ENCODE data around the gene DNHD1.

Gene DNHD1, protein sequence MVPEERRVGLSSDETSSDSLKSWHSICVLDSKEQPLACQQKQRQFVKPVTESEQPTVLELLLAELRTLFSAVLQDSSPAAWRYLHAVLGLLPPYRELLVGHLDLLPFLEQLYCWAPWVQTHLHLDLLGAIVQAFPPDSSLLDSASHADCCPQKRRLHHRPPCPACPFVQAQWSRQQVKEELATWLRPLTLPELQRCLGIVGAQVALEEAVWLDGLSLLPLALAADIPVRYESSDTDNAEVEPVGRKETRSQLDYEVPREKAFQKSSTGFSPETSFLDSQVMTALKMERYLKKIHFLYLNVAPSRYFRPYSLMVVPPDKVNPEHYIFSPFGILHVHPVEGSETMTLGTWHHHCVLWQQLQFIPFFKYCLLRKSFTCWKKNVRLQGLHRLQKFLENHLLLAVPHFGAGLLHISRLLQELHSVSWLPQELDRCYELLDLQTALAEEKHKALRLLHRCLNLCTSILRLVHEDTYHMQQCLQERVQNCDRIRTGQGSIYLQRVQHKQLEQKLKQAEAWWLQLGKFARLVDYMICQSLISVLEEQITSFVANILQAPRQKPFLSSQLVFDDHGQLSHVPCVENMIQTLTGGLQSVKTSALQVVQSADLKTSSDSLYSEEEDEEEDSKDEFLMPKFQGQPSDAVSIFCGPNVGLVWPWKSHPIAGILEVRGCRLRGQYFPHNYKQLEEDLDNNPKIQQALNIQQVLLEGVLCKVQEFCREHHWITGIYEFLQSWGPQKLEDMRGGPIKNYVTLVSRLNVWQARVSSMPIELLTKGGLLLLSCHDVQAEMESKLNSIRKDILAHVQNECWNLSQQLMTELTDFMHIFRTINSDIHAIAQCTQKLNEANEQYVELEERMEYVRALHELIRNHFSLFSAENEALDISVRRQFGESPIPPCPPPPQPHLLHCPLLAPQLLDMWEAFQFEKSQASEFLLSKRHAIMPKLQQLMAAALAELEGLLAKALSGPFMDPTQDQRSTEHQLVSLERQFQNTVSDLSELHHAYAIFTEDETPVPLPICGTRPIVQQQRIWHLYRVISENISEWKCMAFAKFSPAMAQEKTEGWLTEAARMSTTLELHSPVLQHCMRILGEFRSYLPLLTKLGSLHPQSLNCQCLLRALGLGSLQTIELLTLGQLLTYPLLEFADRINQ (N-terminal part only)

GRCh38 chr11:6497069-6497839 lies at the start of gene DNHD1:
TSS of gene DNHD1 (plus strand) at chr11:6497280. CDS start at chr11:6498216, 936 bp downstream.
- DNase-seq = no peak

DNA sequence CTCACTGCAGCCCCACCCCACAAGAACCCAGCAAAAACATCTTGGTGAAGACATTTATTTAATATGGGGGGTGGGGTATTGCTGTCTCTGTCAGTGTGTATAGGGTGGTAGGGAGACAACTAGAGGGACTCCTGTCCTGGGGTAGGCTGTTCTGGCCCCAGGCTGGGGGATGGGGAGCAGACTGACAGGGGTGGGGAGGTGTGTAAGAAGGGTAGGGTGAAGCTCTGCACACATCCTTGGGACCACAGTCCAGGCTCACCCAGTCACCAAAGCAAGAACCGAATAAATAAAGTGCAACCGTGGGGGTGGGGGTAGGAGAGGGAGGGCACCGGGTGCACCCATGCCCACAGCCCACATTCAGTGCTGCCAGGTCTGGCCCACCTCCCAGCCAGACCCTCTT lies 48.5 kb upstream of the DNHD1 start:
- DNase-seq = no peak

DNA sequence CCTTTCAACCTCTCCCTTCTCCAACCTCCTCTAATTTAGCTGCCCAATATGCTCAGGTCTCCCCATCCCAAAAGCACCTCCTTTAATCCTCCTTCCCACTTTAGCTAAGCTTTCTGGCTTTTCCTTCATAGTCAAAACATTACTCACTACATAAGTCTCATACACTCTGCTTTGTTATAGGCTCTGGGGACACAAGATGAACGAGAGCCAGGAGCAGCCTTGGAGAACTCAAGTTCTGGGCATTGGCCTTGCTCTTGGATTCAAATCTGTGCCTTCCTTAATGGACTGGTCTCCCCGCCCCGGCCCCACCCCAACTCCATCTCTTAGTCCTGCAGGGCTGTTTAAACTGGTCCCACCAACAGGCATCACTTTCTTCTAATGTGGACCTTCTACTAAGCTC lies 44.9 kb upstream of the DNHD1 start:
- no peak for DNase-seq

DNA sequence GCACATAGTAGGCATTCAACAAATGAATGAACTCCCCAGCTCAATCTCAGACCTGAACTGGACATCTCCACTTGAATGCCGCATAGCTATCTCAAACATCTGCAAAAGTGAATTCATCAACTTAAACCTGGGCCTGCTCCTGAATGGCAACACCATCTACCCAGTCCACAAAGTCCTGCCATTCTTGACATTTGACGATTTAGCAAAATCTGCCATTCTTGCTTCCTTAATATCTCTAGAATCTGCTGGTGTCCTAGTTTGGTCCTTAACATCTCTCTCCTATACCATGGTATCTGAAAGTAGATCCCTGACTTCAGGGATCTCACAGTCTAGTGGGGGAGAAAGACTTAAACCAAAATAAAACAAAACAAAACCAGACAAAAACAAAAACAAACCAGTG lies 43.9 kb upstream of the DNHD1 start:
- DNase-seq = no peak

DNA sequence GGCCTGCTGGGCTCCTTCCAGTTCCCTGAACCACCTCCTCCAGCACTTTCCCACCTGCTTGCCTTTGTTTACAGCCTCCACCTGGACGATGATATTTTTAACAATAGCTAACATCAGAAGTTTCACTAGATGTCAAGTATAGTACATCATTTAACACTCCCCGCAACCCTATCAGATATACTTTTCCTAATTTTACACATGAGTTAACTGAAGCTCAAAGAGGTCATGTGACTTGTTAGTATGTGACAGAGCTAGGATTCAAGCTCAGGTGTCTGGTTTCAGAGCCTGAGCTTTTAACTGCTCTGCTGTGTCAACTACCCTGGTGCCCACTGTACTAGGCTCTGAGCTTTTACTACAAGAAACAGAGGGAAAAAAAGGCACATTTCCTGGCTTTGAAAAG lies 42.0 kb upstream of the DNHD1 start:
- DNase-seq = no peak

DNA sequence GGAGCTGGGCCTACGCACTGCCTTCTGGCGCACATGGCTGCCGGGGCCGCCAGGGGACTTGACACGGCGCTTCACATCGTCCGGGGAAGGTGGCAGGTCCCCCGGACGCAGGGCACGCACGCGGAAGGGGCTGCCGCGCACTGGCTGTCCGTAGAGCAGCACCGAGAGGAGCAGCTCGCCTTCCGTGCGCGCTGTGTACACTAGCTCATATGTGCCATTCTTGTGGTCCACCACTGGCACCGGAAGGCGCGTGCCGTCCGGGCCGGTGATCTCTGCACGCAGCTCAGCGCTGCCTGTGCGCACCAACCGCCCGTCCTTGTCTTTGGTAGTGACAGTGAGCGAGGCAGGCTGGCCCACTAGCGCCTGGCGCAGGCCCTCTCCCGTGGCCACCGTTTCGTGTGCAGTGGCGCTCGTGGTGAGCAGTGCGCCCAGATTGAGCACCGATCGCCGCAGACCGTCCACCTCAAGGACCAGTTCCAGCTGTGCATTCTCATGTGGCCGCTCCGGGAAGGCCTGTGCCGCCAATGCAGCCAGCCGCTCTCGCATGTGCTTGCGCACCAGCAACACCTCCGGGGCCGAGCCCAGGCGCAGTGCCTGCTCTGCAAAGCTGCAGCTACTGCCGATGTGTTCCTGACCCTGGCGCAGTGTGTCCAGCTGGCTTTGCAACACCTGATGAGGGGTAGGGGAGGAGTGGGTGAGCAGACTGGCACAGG lies 40.6 kb upstream of the DNHD1 start:
- no peak for DNase-seq

- DNase-seq = no peak
Observed at GRCh38 chr11:6457581-6458320, 39.3 kb upstream of the DNHD1 start.

DNA sequence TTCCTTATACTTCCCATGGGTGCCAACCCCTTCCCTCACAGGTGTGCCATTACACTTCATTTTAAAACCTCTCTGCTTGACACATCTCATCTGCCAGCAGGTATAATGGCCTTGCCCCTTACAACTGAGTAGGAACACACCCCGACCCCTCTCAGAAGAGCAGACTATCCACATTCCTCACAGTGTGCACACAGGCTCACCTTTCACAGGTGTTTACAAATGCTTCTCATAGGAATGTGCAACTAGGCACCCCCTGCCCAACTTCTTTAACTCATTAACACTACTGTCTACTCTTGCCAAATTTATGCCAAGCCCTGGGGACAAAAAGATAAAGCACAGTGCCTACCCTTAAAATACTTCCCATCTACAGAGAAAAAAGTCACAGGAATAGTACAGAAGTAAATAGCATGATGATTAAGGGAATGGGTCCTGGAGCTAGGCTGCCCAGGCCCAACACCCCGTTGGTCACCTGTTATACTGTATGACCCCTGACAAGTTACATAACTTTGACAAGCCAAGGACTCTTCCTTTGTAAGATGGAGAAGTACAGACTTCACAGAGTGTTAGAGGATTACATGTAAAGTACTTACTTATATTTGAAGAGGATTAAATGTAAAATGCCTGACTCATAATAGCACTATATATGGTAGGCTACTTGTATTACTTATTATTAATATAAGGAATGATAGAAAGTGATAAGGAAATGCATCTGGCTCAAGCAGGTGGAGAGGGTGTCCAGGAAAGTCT lies 38.6 kb upstream of the DNHD1 start:
- DNase-seq = no peak

GRCh38 chr11:6459099-6459450 lies 38.0 kb upstream of the DNHD1 start:
- no peak for DNase-seq

- peak; percentile 96 for DNase-seq
Observed at GRCh38 chr11:6468712-6469495, 28.2 kb upstream of the DNHD1 start.

DNA sequence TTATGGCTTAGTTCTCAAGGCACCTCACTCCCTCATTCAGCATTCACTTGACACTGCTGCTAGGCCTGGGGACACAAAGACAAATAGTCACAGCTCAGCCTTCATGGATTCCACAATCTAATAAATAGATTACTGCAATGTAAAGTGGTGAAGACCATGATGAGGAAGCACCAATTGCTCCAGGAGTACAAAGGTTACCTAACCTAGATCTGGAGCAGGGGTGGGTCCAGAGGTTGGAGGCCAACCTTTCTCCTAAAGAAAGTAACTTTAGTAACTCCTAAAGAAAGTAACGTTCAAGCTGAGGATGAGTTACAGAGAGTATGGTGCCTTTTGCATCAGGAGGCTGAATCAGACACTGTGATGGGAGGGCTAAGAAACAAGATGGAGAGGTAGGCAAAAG lies 27.5 kb upstream of the DNHD1 start:
- no peak for DNase-seq

DNA sequence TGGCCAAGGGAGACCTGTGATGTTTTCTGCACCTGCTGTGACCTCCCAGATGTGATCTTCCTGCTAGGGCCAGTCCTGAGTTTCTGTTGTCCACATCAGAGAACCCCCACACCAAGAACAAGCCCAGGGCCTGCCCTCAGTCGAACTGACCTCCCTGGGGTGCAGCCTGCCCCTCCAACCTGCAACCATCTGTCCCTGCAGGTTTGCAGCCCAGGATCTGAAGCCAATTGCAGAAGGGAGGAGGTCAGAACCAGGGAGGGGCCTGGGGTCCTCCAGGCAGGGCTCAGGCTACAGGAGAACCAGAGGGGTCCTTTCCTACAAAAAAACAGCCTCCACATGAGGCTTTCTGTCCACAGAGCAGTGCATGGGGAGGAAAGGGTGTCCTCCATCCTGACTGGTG lies 24.1 kb upstream of the DNHD1 start:
- no peak for DNase-seq

GRCh38 chr11:6473451-6474412 lies 23.3 kb upstream of the DNHD1 start, which contains the start of gene TRIM3:
TSS of gene TRIM3 (minus strand) at chr11:6473941. CDS start at chr11:6465695, 8,246 bp downstream.
- DNase-seq = peak; percentile 98

- no peak for DNase-seq
Observed at GRCh38 chr11:6474413-6474792, 22.7 kb upstream of the DNHD1 start.

DNA sequence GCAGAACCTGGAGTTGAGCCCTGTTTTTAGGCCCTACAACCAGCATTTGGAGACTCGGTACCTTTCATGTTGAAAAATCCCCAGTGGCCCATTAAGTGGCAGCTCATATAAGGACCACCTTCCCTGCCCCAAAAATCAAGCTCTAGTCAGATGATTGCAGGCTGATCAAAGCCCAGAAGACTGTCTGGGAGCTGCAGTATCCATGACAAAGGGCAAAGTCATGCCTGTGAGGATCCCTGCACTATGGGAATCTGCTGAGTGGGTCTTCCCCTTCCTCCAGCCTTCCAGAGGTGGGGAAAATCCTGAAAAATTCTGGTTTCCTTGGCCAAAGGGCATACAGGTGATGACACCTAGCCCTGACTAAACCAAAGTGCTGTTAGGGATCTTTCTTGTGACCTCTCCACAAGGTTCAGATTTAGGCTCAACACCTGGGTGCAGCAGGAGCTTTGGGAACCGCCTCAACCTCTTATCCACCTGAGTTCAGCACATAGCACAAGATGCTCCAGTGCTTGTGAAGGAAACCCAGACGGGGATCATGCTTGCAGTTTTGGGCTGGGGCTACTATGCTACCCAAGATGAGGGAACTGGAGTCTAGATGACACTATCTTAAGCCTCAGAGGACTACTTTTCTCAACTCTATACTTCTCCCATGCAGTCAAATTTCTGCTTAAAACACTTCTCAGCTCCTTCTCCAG lies 22.1 kb upstream of the DNHD1 start:
- DNase-seq = no peak

DNA sequence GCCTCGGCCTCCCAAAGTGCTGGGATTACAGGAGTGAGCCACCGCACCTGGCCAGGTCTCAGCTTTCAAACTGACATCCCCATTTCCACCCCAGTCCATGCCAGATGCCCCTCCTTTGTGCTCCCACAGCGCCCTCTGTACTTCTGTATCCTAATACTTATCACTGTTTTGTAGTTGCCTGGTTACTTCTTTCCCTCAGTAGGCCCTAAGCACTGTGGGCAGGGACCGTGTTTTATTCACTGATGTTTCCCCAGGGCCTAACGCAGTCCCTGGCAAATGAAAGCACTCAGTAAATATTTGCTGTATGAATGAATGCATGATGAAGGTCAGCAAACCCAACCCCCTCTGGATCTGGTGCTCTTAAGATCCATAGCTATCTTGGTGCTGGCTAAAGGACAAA lies 21.1 kb upstream of the DNHD1 start:
- no peak for DNase-seq

GRCh38 chr11:6476571-6476970 lies 20.5 kb upstream of the DNHD1 start:
- DNase-seq = no peak
